ENCODE results near the gene TNIP2.

The TNIP2 gene, protein sequence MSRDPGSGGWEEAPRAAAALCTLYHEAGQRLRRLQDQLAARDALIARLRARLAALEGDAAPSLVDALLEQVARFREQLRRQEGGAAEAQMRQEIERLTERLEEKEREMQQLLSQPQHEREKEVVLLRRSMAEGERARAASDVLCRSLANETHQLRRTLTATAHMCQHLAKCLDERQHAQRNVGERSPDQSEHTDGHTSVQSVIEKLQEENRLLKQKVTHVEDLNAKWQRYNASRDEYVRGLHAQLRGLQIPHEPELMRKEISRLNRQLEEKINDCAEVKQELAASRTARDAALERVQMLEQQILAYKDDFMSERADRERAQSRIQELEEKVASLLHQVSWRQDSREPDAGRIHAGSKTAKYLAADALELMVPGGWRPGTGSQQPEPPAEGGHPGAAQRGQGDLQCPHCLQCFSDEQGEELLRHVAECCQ

GRCh38 chr4:2755821-2756690 is at the start of gene TNIP2:
Gene TNIP2, minus strand, starts transcription at chr4:2756336. Its CDS starts 47 bp downstream, at chr4:2756289.
- peak; percentile 92 for DNase-seq

DNA sequence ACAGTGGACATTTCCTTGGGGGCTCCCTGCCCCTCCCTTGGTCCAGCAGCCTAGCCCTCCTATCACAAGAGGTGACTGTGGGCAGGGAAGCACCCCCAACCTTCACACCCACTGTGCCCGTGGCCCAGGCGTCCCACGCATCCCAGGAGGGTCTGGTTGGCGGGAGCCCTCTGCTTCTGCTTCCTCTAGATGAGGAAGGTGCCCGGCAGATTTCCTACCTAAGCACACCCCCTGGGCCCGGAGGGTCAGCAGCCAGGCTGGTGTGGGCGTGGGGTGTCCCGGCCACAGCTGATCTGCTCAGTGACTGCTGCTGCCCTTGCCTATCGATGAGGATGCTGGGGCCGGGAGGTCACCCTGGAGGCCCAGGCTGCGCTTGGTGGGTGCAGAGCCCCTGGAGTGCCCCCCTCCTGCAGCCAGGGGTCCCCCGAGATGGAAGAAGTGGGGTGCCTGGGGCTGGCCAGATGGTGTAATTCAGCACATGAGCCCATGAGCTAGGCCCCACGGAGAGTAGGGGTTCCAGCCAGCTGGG is 48.9 kb upstream of the TNIP2 start:
- DNase-seq, result no peak

DNA sequence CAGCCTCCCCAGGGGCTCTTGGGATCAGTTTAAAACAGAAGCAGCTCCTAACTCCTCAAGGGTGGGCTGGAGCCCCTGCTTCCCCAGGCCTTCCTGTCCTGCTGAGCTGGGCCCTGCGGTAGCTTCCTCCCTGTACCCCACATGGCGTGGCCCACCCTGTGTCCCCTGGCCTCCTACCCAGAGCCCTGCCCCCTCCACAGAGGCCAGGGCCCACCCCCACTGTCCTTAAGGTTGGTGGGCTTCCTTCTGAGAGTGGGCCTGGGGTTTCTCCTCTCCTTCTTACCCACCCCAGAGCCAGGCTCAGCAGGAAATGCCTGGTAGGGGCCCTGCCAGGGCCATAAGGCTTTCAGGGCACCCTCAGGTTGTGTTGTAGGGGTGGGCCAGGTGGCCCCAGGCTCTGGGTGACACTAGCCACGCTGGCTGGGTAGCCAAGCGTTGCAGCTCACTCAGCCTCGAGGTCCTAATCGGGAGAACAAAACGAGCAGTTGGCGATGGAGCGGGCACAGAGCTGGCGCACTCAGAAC is 48.4 kb upstream of the TNIP2 start:
- no peak for DNase-seq

DNA sequence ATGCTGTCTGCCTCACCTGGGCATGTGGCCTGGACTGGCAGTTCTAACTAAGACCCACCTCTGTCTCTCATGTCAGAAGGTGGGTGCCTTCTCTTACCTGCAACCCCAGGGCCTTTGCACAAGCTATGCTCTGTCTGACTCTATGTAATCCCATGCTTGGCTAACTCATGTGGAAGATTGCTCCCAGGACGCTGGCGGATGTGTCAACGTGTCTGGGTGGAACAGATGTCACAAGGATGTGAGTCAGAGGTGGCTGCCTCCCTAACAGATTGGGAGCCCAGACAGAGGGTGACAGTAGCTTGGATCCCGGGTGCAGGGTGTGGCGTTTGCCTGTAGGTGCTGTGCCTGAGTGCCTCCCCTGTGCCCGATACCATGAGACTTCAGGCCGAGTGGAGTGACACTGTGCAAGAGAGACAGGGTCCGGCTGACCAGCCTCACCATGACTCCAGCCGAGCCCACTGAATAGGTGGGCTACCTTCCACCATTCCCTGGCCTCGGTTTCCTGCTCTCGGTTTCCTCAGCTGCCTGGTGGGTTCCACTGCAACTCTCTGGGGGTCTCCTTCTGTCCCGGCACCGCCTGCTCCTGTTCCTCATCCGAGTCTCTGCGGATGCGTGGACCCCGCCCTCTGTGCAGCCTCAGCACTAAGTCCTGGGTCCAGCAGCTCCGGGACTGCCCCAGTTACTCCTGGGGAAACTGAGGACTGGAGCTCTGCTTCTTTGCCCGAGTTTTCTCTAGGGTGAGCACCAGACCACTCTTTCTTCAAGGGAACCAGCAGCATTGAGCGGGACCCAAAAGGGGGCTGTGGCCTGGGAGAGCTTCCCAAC is 47.7 kb upstream of the TNIP2 start:
- peak; percentile 26 for DNase-seq

DNA sequence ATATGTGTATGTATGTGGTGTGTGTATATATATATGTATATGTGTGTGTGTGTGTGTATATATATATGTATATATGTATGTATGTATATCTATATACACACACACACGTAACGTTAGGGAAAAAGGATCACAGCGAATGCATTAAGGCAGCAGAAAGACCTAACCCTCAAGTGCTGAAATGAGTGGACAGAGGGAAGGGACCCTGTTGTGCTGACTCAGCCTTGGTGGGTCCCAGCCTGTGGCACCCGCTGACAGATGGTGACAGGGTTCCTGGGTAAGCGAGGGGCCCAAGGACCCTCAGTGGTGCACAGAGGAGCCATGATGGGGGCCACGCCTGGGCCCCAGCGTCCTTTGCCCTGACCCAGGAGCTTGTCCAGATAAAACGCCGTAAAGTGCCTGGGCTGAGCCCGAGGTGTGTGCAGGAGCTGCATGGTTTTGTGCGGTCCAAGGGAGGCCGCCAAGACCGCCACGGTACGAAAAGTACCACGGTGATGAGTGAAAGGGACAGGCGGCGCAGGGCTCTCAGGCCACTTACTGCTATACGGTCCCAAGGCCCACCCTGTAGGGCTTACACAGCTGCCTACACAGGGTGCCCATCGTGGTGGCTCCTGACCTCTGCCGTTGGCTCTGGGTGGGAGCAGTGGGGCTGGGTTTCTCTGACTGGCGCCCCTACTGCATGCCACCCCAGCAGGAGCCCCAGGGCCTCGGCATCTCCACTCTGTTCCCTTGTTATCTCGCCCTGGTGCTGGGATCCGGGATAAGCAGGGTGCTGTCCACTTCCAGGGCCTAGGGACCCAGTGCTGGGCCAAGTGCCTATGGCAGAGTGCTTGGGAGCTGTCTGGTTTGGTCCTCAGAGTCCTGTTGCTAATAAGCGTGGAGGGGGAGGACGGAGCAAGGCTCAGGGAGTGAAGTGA is 46.7 kb upstream of the TNIP2 start:
- DNase-seq, result peak; percentile 13

GRCh38 chr4:2800691-2801596 is 44.8 kb upstream of the TNIP2 start:
- DNase-seq, result peak; percentile 96

DNA sequence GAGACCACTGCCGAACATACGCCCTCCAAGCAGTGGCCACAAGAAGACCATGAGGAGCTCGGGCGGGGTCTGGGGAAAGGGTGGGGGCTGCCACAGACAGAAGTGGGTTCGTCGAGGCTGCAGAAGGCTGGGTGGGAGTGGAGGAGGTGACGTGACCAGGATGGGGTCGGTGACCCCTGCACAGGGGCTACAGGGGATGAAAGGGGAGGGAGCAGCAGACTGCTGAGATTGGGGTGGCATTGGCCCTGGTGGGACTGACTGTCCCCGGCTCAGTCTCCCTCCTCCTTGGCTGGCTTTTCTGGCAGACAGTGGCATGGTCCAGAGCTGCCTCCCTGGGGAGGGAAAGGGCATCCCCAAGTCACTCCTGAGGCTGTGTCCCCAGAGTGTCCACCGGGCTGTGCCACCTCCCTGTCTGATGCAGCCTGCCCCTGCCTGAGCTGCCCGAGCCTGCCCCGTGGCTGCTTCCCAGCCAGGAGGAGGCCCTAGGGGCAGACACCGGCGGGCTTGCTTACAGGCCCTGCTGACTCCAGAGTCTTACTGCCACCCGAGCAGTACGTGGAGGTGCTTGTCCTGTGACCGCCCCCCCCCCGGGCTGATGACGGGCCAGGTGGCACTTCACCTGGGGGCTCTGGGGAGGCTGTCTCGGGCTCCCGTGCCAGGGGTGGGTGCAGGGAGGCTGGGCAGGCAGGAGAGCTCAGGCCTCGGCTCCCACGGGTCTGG is 44.0 kb upstream of the TNIP2 start:
- peak; percentile 50 for DNase-seq

- peak; percentile 42 for DNase-seq
Measured at GRCh38 chr4:2799224-2799911, 43.2 kb upstream of the TNIP2 start.

- DNase-seq, result peak; percentile 87
Measured at GRCh38 chr4:2798399-2799223, 42.5 kb upstream of the TNIP2 start.

- peak; percentile 30 for DNase-seq
Measured at GRCh38 chr4:2797545-2798305, 41.6 kb upstream of the TNIP2 start.

DNA sequence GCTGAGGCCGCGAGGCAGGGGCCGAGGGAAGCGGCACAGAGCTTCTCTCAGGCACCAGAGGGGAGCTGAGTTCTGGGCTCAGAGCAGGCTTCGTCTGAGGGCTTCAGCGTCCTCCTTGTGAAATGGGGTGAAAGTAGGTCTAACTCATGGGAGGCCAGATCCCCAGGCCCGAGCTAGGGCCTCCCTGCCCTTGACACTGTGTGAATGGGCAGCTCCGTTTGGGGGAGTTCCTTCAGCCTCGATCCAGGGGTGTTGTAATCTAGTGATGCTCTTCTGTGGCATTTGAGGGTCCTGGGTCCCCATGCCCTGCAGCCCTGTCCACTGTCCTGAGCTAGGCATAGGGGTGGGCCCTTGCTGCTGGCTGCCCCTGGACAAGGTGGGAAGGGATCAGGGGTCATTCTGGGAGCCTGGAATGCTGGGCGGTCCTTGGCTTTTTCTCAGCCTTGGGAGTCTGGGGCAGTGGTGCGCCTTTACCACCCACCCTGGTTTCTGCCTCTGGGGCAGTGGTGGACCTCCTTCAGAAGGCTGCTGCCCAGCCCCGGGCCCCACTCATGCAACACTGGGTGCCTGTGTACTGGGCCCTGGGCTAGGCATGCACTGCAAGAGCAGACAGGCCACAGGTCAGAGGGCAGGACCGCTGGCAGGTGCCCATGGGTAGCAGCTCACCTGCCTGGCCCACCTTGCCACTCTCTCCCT is 40.9 kb upstream of the TNIP2 start:
- no peak for DNase-seq

DNA sequence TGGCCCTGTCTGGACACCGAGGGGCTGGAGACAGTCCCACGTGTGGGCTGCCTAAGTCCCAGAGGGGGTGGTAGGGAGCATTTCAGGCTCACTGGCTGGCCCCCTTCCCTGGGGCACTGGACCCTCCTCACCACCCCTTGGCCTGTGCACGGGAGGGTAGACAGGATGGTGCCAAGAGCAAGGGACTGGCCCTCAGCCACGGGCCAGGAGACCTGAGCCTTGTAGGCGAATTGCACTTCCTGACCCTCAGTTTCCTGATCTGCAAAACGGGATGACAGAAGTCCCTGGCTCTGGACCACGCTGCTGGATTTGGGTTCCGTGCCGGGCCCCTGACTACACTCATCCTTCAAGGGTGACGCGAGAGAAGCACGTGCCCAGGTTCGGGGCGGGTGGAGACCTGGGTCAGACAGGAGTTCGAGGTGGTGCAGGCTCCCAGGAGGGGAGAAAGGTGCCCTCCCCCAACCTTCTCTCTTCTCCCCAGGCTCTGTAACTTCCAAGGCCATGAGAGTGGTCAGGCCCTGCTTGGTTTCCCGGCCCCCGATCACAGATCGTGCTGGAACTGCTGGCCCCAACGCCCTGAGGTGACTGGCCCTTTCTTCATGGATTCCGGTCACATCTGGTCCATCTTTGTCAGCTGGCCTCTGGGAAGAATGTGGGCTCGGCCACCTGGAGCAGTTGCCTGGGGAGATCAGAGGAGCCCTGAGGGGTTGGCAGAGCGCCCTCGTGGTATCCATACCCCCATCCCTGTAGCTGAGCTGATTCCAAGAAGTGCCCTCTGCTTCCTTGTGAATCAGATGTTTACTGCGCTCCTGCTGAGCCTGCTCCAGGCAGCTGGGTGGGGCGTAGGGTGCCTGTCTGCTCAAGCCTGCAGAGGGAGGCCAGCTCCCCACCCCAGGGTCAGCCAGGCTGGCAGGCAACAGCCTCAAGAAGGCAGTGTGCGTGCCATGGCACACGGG is 40.0 kb upstream of the TNIP2 start:
- peak; percentile 30 for DNase-seq

- peak; percentile 26 for DNase-seq
Measured at GRCh38 chr4:2795300-2795892, 39.3 kb upstream of the TNIP2 start.

DNA sequence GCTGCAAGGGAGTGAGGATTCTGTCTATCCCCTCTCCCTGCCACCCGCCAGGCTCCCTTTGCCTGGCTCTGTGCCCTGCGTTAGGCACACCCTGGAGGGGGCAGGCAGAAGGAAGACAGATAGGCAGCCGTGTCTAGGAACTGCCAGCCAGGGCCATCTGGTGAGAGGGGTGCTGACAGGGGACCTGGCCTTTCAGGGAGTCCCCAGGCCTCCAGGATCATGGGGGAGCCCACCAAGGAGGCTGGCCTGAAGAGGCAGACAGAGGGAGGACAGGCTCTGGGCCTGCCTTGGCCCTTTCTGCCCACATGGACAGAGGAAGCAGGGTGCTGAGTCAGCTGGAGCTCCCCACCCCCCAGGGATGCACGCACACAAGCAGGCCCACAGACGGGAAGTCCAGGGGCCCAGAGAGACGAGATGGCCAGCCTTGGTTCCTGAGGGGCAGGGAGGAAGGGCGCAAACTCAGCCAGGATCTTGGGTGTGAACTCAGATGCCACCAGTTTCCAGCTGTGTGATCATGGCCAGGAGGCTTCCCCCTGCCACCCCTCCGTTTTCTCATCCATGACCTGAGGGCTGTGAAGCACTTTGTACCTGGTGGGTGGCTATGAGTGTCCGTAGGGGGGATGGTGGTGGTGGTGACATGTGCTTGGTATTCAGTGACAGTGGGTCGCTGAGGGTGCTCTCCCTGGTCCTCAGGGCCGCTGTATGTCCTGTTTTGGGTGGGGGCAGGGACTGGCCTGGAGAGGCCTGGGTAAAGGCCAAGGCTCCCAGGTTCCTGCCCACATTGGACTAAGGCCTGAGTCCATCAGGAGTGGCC is 38.6 kb upstream of the TNIP2 start:
- DNase-seq, result peak; percentile 61
